Vagina (tissue), 2 donors: ENCODE data around the gene SMOC2. TPM values are rescaled to one million over a fixed set of nuclear protein-coding genes. Genes with fewer than 3 reads are reported as not detected.

ENCODE experiments used
- DNase-seq, 2 donors: peaks; one replicate each; pipeline ENCODE4 v3.0.0-alpha.2; 2017; ENCODE audit errors: extremely low spot score in 2 of 2
- H3K27ac ChIP-seq: fragments of 200-600 bp; sonication (generic); one replicate; pipeline ENCODE4 v1.5.1; 2019
- H3K27me3 ChIP-seq: fragments of 200-600 bp; sonication (generic); one replicate; pipeline ENCODE4 v1.5.1; 2019
- H3K36me3 ChIP-seq, 2 donors: fragments of 200-600 bp; sonication (generic); one replicate each; pipeline ENCODE4 v1.5.1; 2017 to 2019
- H3K4me1 ChIP-seq: fragments of 200-600 bp; sonication (generic); one replicate; pipeline ENCODE4 v1.5.1; 2019
- H3K4me3 ChIP-seq, 2 donors: fragments of 200-600 bp; sonication (generic); 1 replicate in 1 of 2; 2 replicates in 1 of 2; pipeline ENCODE4 v1.5.1; 2016 to 2019
- H3K9me3 ChIP-seq: fragments of 200-600 bp; sonication (generic); one replicate; pipeline ENCODE4 v1.5.1; 2019
- POLR2A ChIP-seq, 2 donors: fragments of 450-650 bp; IDR thresholded peaks; one replicate each; pipeline ENCODE4 v1.6.1; 2017; ENCODE audit warnings: antibody characterized with exemption in 2 of 2, mild to moderate bottlenecking in 2 of 2, moderate library complexity in 2 of 2
- POLR2AphosphoS5 ChIP-seq, 2 donors: sonication (generic); formaldehyde crosslinking; IDR thresholded peaks; one replicate each; pipeline ENCODE4 v1.9.0; 2017; ENCODE audit warnings: antibody characterized with exemption in 2 of 2, mild to moderate bottlenecking in 2 of 2, low read depth in 1 of 2; ENCODE audit not compliant: insufficient read depth in 1 of 2
- intact Hi-C: fragments of 100-400 bp; cut with DNase I; formaldehyde crosslinking; loops from one replicate; pipeline ENCODE4 v1.15.1; 2023
- total RNA-seq: library from RNA; depleted of rRNA; stranded (reverse); fragments of >200 nt; gene quantifications from one replicate; pipeline ENCODE4 v1.2.3, GENCODE V29; 2016
- TF ChIP-seq, protein P1 (sequence below), 3 experiments: fragments of 450-650 bp in 2 of 3; fragments of 200-600 bp in 1 of 3; sonication (generic) in 1 of 3; IDR thresholded peaks; one replicate each; pipeline ENCODE4 v1.5.1; 2017 to 2019; ENCODE audit warnings: antibody characterized with exemption in 3 of 3, mild to moderate bottlenecking in 2 of 3, moderate library complexity in 2 of 3

The SMOC2 gene
- total RNA-seq, 1 donor from 2014 or later: 22.1 TPM

DNA sequence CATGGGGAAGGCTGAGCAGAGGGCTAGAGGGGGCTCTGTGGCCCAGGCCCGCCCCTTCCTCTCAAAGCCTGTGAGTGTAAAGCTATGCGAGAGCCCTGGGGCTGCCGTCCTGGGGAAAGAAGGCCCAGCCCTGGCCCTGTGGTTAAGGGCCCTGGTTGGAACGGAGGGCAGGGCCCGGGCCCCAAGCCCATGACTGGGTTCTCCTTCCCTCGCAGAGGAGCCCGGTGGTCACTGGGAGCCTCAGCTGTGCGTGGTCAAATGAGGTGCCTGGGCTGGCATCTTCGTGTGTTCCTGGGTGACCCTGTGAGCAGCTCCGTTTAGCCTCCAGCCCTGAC, 56.0 kb downstream of the SMOC2 start:
- peak in 1 of 2 donors; percentile 42 for DNase-seq
- Histone ChIP-seq H3K27ac (no peak overlapping the region), H3K4me1 (no peaks in the 10 kb centered on the region), H3K36me3 (no peaks in the 10 kb centered on the region), H3K27me3 (no peaks in the 10 kb centered on the region), H3K4me3 (no peak overlapping the region), H3K9me3 (no peaks in the 10 kb centered on the region)
- intact Hi-C loops: no loop called here
- TF ChIP-seq POLR2A (IDR thresholded peaks at IDR 0.05) (no peak), POLR2AphosphoS5 (IDR thresholded peaks at IDR 0.05; ENCODE audit: insufficient read depth in 1 of 2, low read depth in 1 of 2) (no peak)
- TF ChIP-seq, protein P1, sequence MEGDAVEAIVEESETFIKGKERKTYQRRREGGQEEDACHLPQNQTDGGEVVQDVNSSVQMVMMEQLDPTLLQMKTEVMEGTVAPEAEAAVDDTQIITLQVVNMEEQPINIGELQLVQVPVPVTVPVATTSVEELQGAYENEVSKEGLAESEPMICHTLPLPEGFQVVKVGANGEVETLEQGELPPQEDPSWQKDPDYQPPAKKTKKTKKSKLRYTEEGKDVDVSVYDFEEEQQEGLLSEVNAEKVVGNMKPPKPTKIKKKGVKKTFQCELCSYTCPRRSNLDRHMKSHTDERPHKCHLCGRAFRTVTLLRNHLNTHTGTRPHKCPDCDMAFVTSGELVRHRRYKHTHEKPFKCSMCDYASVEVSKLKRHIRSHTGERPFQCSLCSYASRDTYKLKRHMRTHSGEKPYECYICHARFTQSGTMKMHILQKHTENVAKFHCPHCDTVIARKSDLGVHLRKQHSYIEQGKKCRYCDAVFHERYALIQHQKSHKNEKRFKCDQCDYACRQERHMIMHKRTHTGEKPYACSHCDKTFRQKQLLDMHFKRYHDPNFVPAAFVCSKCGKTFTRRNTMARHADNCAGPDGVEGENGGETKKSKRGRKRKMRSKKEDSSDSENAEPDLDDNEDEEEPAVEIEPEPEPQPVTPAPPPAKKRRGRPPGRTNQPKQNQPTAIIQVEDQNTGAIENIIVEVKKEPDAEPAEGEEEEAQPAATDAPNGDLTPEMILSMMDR (IDR thresholded peaks at IDR 0.05): no peak

DNA sequence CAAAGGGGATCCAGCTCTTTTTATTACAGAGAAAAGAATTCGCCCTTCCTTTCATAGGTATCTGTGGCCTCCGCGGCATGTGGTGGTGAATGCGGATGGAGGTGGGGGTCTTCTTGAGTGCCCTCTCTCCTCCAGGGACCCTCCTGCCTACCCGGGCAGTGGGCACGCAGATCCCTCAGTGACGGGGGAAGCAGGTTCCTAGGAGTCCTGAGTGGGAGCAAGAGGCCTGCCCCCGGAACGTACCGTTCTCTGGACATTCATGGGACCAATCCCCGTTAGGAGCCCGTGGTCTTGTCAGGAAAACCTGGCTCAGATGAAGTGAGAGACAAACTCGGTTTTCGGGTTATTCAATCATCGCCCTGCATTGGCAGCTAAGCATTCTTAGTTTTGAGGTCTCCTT, 56.4 kb downstream of the SMOC2 start:
- no peak for DNase-seq
- no peaks in the 10 kb centered on the region for H3K4me1 ChIP-seq
- TF ChIP-seq POLR2AphosphoS5 (IDR thresholded peaks at IDR 0.05; ENCODE audit: insufficient read depth in 1 of 2, low read depth in 1 of 2) (no peak), POLR2A (IDR thresholded peaks at IDR 0.05) (no peak)
- TF ChIP-seq, protein P1 (IDR thresholded peaks at IDR 0.05): no peak
- H3K27ac ChIP-seq: no peak overlapping the region
- H3K27me3 ChIP-seq: no peaks in the 10 kb centered on the region
- no peak overlapping the region for H3K4me3 ChIP-seq
- no peaks in the 10 kb centered on the region for H3K9me3 ChIP-seq
- intact Hi-C loops: no loop called here
- no peaks in the 10 kb centered on the region for H3K36me3 ChIP-seq

DNA sequence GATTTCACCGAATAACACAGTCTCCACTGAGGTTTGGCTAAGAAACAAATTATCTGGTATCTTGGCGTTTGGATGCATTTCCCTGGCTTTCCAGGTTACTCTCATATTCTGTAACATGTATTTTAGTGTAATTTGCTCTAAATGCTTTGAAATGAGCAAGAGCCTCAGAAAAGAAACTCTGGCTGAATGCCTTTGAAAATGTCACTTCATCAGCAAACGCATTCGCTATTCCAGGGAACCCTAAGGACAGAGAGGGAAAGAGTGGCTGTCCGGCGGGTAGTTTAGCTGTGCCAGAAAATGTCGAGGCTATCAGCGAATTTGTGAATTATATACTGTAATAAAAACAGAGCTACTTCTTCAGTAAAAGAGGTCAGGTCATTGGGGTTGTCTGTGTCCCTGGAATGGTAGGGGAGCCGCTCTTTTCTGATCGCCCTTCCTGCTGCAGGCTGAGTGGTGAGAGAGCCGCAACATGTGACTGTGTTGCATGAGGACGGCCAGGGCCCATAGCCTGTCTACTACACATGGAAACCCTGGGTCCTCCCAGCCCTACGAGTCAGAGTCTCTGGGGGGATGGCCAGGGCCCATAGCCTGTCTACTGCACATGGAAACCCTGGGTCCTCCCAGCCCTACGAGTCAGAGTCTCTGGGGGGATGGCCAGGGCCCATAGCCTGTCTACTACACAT, 57.3 kb downstream of the SMOC2 start:
- no peaks in the 10 kb centered on the region for H3K4me1 ChIP-seq
- no peak overlapping the region for H3K27ac ChIP-seq
- H3K4me3 ChIP-seq: no peak overlapping the region
- no peaks in the 10 kb centered on the region for H3K36me3 ChIP-seq
- TF ChIP-seq, protein P1 (IDR thresholded peaks at IDR 0.05): no peak
- no peak for TF ChIP-seq POLR2AphosphoS5 (IDR thresholded peaks at IDR 0.05; ENCODE audit: insufficient read depth in 1 of 2, low read depth in 1 of 2)
- TF ChIP-seq POLR2A (IDR thresholded peaks at IDR 0.05): no peak
- no peak for DNase-seq
- intact Hi-C loops: no loop called here
- no peaks in the 10 kb centered on the region for H3K9me3 ChIP-seq
- no peaks in the 10 kb centered on the region for H3K27me3 ChIP-seq

DNA sequence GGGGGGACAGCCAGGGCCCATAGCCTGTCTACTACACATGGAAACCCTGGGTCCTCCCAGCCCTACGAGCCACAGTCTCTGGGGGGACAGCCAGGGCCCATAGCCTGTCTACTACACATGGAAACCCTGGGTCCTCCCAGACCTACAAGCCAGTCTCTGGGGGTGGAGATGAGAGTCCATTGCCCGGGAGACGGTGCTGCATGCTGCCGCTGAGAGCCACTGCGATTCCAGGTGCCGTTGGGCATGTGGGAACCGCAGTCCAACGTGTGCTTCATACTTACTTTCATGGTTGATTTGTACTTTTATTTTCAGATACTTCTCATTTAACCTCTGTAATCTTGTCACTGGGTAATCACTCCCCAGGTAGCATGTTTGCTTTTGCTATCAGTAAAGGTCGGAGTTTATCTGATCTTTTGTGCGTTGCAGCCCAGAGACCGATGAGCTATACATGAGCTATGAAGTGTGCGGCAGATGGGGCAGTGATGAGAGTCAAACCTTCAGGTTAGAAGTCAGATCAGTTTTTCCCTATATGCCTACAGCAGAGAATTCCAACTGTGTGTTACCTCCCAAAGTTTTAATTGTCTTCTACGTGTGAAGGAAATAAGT, 58.2 kb downstream of the SMOC2 start:
- H3K4me1 ChIP-seq: no peaks in the 10 kb centered on the region
- H3K4me3 ChIP-seq: no peak overlapping the region
- H3K9me3 ChIP-seq: no peaks in the 10 kb centered on the region
- DNase-seq: no peak
- H3K27me3 ChIP-seq: no peaks in the 10 kb centered on the region
- no peaks in the 10 kb centered on the region for H3K36me3 ChIP-seq
- intact Hi-C loops: no loop called here
- TF ChIP-seq POLR2AphosphoS5 (IDR thresholded peaks at IDR 0.05; ENCODE audit: insufficient read depth in 1 of 2, low read depth in 1 of 2): no peak
- TF ChIP-seq, protein P1 (IDR thresholded peaks at IDR 0.05): no peak
- no peak for TF ChIP-seq POLR2A (IDR thresholded peaks at IDR 0.05)
- no peak overlapping the region for H3K27ac ChIP-seq

DNA sequence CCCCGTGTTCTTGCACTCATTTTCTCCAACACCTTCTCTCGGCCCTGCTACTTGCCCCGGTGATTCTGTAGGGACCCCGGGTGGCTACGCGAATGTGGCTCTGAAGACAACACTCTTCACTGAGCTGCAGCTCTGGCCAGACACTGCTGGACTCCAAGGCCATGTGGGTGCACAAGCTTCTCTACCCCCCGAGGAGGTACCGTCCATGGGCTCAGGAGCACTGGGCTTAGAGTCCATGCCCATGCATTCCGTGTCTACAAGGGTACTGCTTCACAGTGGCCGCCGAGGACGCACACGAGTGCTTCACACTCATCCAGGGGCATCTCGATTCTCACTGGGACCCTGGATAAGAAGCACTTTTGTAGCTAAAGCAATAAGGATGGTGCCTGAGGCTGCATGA, 59.5 kb downstream of the SMOC2 start:
- no peak overlapping the region for H3K27ac ChIP-seq
- intact Hi-C loops: no loop called here
- DNase-seq: no peak
- no peaks in the 10 kb centered on the region for H3K4me1 ChIP-seq
- TF ChIP-seq POLR2AphosphoS5 (IDR thresholded peaks at IDR 0.05; ENCODE audit: insufficient read depth in 1 of 2, low read depth in 1 of 2) (no peak), POLR2A (IDR thresholded peaks at IDR 0.05) (no peak)
- TF ChIP-seq, protein P1 (IDR thresholded peaks at IDR 0.05): no peak
- no peaks in the 10 kb centered on the region for H3K36me3 ChIP-seq
- H3K27me3 ChIP-seq: no peaks in the 10 kb centered on the region
- no peak overlapping the region for H3K4me3 ChIP-seq
- no peaks in the 10 kb centered on the region for H3K9me3 ChIP-seq
